AG04450 (cell line): ENCODE data around the gene FGF22. TPM values are rescaled to one million over a fixed set of nuclear protein-coding genes. Genes with fewer than 3 reads are reported as not detected.

ENCODE experiments used
- CTCF ChIA-PET: fragments of 300-600, 350-600 bp; formaldehyde crosslinking; extraction: SDS; loops from one replicate; lab custom pipeline; 2022; ENCODE audit warnings: antibody characterized with exemption, inconsistent platforms; lab: Charles Lee
- POLR2A ChIA-PET: fragments of 350-600 bp; formaldehyde crosslinking; extraction: SDS; loops from one replicate; lab custom pipeline; 2021; ENCODE audit warnings: antibody characterized with exemption, inconsistent platforms; lab: Yijun Ruan, JAX
- DNase-seq: peaks from one replicate; pipeline ENCODE4 v3.0.0-alpha.2; 2011; ENCODE audit warnings: low read depth, low spot score
- H3K27ac ChIP-seq: one replicate; pipeline ENCODE4 v1.5.1; 2012; ENCODE audit warnings: low read depth, low read length, control low read depth
- H3K27me3 ChIP-seq: one replicate; pipeline ENCODE4 v1.6.0; 2012; ENCODE audit warnings: low read length; ENCODE audit not compliant: control insufficient read depth, insufficient read depth
- H3K4me3 ChIP-seq: 2 replicates; pipeline ENCODE4 v1.5.1; 2011; ENCODE audit warnings: mild to moderate bottlenecking, low read depth, low read length, control low read depth
- H3K9me3 ChIP-seq: 2 replicates; pipeline ENCODE4 v1.5.1; 2012; ENCODE audit warnings: low read length; ENCODE audit not compliant: control insufficient read depth, insufficient read depth
- CTCF ChIP-seq: IDR thresholded peaks from 2 replicates; pipeline ENCODE4 v1.5.1; 2011; ENCODE audit warnings: low read depth, low read length, control low read depth, inconsistent platforms
- polyA plus RNA-seq: library from polyadenylated mRNA; depleted of rRNA; stranded (reverse); fragments of >200 nt; gene quantifications from 2 replicates; pipeline ENCODE4 v1.2.3, GENCODE V29; 2011

The FGF22 gene
- polyA plus RNA-seq, 1 experiment, result not detected

DNA sequence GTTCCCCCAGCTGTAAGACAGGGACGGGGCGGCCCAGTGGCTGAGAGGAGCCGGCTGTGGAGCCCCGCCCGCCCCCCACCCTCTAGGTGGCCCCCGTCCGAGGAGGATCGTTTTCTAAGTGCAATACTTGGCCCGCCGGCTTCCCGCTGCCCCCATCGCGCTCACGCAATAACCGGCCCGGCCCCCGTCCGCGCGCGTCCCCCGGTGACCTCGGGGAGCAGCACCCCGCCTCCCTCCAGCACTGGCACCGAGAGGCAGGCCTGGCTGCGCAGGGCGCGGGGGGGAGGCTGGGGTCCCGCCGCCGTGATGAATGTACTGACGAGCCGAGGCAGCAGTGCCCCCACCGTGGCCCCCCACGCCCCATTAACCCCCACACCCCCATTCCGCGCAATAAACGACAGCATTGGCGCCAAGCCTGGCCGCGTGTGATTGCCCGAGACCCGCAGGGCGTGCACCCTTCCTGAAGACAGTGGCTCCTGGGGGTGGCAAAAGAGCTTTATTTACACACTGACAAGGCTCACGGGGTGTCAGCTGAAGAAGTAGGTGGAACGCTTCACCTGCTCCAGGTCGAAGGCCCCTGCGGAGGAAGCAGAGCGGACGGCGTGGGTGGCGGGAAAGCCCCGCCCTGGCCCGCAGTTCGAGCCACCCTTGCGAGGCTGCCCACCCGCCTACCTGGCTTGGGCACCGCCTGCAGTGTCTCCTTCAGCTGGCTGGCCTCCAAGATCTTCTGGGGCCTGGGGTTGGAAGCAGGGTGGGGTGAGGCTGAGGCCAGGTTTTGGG is 22.7 kb upstream of the FGF22 start:
- Histone ChIP-seq H3K9me3 (peaks cover 17% of the 10 kb centered on the region; the same call in 1 of the 2 replicates), H3K27me3 (no peaks in the 10 kb centered on the region), H3K27ac (no peak overlapping the region), H3K4me3 (no peak overlapping the region)
- ChIA-PET POLR2A (no interaction called here), CTCF (no interaction called here)
- no peak for DNase-seq
- TF ChIP-seq CTCF, result no peak

DNA sequence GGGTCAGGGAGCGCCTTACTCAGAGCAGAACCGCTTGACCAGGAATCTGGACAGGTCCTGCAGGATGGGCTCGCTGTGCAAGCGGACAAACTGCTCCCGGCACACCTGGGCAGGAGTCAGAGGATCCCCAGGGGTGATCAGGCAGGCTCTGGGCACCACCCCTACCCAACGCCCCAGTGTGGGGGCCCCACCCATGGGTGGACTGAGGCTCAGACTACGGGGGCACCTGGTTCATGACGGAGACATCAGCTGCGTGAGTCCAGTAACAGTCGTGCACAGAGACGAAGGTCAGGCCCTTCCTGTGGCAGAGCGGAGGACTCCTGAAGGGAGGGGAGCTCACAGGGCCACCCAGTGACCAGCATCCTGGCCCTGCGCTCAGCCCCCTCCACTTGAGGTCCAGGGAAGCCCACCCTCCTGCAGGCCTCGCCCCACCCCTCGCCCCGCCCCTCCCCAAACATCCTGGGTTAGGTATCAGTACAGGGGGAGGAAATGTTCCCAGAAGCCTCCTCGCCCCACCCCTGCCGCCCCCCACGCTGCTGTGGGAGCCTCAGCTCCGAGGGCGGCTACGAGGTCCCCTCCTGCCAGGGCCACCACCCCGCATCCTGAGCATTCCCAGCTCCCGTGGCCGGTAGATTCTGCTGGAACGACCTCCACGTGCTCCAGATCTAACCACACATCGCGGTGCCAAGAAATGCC is 22.0 kb upstream of the FGF22 start:
- H3K27ac ChIP-seq, result no peak overlapping the region
- H3K27me3 ChIP-seq, result no peaks in the 10 kb centered on the region
- H3K9me3 ChIP-seq, result peaks cover 17% of the 10 kb centered on the region; the same call in 1 of the 2 replicates
- no peak for DNase-seq
- CTCF ChIA-PET, result no interaction called here
- POLR2A ChIA-PET, result no interaction called here
- TF ChIP-seq CTCF, result no peak
- H3K4me3 ChIP-seq, result no peak overlapping the region

- CTCF ChIA-PET, result no interaction called here
These were observed 21.4 kb upstream of the FGF22 start for GRCh38 chr19:618247-618619.

DNA sequence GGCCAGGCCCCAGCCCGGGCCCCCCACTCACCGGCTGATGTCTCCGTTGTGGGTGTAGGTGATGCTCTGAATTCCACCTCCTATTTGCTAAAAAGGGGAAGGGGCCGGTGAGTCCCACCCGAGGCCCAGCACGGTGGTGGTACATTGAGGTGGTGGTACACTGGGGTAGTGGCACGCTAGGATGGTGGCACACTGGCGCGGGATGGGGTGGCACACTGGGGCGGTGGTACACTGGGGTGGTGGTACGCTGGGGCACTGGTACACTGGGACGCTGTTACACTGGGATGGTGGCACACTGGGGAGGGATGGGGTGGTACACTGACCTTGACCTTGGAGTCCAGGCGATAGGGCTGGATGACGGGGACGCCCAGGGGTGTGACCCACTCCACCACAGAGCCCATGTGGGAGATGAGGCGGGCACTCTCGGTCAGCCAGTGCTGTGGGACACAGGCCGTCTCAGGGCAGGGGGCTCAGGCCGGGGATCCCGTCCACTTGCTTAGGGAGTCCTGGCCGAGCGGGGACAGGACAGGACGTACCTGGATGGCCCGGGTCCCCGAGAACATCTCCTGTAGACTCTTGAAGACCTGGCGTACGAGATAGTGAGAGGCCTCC is 20.9 kb upstream of the FGF22 start:
- no peak overlapping the region for H3K4me3 ChIP-seq
- no peaks in the 10 kb centered on the region for H3K27me3 ChIP-seq
- no peak for TF ChIP-seq CTCF
- peaks cover 17% of the 10 kb centered on the region; the same call in 1 of the 2 replicates for H3K9me3 ChIP-seq
- H3K27ac ChIP-seq, result no peak overlapping the region
- ChIA-PET CTCF (no interaction called here), POLR2A (no interaction called here)
- no peak for DNase-seq

More at GRCh38 chr19:618247-618619, 21.4 kb upstream of the FGF22 start:
- POLR2A ChIA-PET, result no interaction called here
- no peaks in the 10 kb centered on the region for H3K27me3 ChIP-seq
- no peak for DNase-seq
- H3K27ac ChIP-seq, result no peak overlapping the region
- no peak for TF ChIP-seq CTCF
- H3K9me3 ChIP-seq, result peaks cover 17% of the 10 kb centered on the region; the same call in 1 of the 2 replicates
- no peak overlapping the region for H3K4me3 ChIP-seq
